CD14-positive monocyte (primary cell): Measurements from ENCODE around the gene RPS26. TPM values are rescaled to one million over a fixed set of nuclear protein-coding genes. Genes with fewer than 3 reads are reported as not detected.
A peak's percentile ranks its signal among the peaks of the same experiment; 100 is the strongest.

ENCODE experiments used
- DNase-seq, 3 donors: peaks; one replicate each; pipeline ENCODE4 v3.0.0-alpha.2; 2011 to 2022
- H2AFZ ChIP-seq: 2 replicates; pipeline ENCODE4 v1.6.0; 2012; ENCODE audit warnings: mild to moderate bottlenecking, low read depth, low read length, inconsistent platforms; ENCODE audit not compliant: insufficient read depth, poor library complexity, severe bottlenecking
- H3K27ac ChIP-seq, 2 donors: 1 replicate in 1 of 2; 2 replicates in 1 of 2; pipeline ENCODE4 v1.5.1; 2012 to 2013; ENCODE audit warnings: low read length in 2 of 2, control low read depth in 1 of 2, inconsistent platforms in 1 of 2, low read depth in 1 of 2, mild to moderate bottlenecking in 1 of 2
- H3K27me3 ChIP-seq, 2 donors: one replicate each; pipeline versions ENCODE4 v1.6.0 to v1.6.1; 2011 to 2013; ENCODE audit warnings: low read length in 2 of 2; ENCODE audit not compliant: control insufficient read depth in 2 of 2, insufficient read depth in 2 of 2
- H3K36me3 ChIP-seq, 2 donors: replicated peaks in 1 of 2; 1 replicate in 1 of 2; 2 replicates in 1 of 2; pipeline versions ENCODE4 v1.5.1 to v1.6.1; 2012 to 2013; ENCODE audit warnings: low read length in 2 of 2, control low read depth in 1 of 2, inconsistent platforms in 1 of 2, mild to moderate bottlenecking in 1 of 2; ENCODE audit not compliant: insufficient read depth in 2 of 2, control insufficient read depth in 1 of 2
- H3K4me1 ChIP-seq, 2 donors: 1 replicate in 1 of 2; 2 replicates in 1 of 2; pipeline versions ENCODE4 v1.5.1 to v1.6.1; 2012 to 2013; ENCODE audit warnings: low read length in 2 of 2, control low read depth in 1 of 2, inconsistent platforms in 1 of 2, mild to moderate bottlenecking in 1 of 2, moderate library complexity in 1 of 2; ENCODE audit not compliant: insufficient read depth in 2 of 2, control insufficient read depth in 1 of 2
- H3K4me2 ChIP-seq: replicated peaks from 2 replicates; pipeline ENCODE3; 2012; ENCODE audit warnings: low read length, moderate library complexity, mild to moderate bottlenecking; ENCODE audit not compliant: poor library complexity, severe bottlenecking; ENCODE audit errors: extremely low read depth
- H3K4me3 ChIP-seq, 3 experiments: fragments of 200-600 bp in 1 of 3; sonication (generic) in 1 of 3; replicated peaks in 1 of 3; 1 replicate in 2 of 3; 2 replicates in 1 of 3; pipeline ENCODE4 v1.5.1; 2011 to 2013; ENCODE audit warnings: low read length in 3 of 3, mild to moderate bottlenecking in 3 of 3, control low read depth in 2 of 3, low read depth in 2 of 3, inconsistent platforms in 1 of 3, moderate library complexity in 1 of 3
- H3K79me2 ChIP-seq: 2 replicates; pipeline ENCODE4 v1.6.0; 2012; ENCODE audit warnings: mild to moderate bottlenecking, control low read depth, inconsistent platforms, low read length, moderate library complexity; ENCODE audit not compliant: insufficient read depth
- H3K9ac ChIP-seq: 2 replicates; pipeline ENCODE4 v1.6.0; 2017; ENCODE audit warnings: low read length, mild to moderate bottlenecking; ENCODE audit not compliant: insufficient read depth, poor library complexity, severe bottlenecking
- H3K9me3 ChIP-seq, 2 donors: replicated peaks in 1 of 2; 1 replicate in 1 of 2; 2 replicates in 1 of 2; pipeline versions ENCODE4 v1.5.1 to v1.6.1; 2012 to 2013; ENCODE audit warnings: low read length in 2 of 2, control low read depth in 1 of 2; ENCODE audit not compliant: control insufficient read depth in 1 of 2, insufficient read depth in 1 of 2
- H4K20me1 ChIP-seq: 2 replicates; pipeline ENCODE4 v1.6.0; 2012; ENCODE audit warnings: mild to moderate bottlenecking, low read length, control low read depth, moderate library complexity; ENCODE audit not compliant: insufficient read depth
- H3K27ac Mint-ChIP-seq, 7 donors: one replicate each; pipeline ENCODE4 v1.8.0; 2020; ENCODE audit warnings: mild to moderate bottlenecking in 7 of 7, mixed read lengths in 7 of 7, moderate library complexity in 6 of 7, inconsistent platforms in 2 of 7
- H3K27me3 Mint-ChIP-seq, 3 donors: one replicate each; pipeline ENCODE4 v1.8.0; 2021 to 2022; ENCODE audit warnings: low read depth in 3 of 3, mild to moderate bottlenecking in 3 of 3, mixed read lengths in 3 of 3, moderate library complexity in 3 of 3, inconsistent platforms in 1 of 3
- H3K36me3 Mint-ChIP-seq, 2 donors: one replicate each; pipeline ENCODE4 v1.8.0; 2020; ENCODE audit warnings: mixed read lengths in 2 of 2, inconsistent platforms in 1 of 2, mild to moderate bottlenecking in 1 of 2
- H3K4me1 Mint-ChIP-seq: one replicate; pipeline ENCODE4 v1.8.0; 2020; ENCODE audit warnings: mild to moderate bottlenecking, mixed read lengths
- H3K4me3 Mint-ChIP-seq, 2 donors: one replicate each; pipeline ENCODE4 v1.8.0; 2020; ENCODE audit warnings: mild to moderate bottlenecking in 2 of 2, mixed read lengths in 2 of 2, moderate library complexity in 1 of 2
- H3K9me3 Mint-ChIP-seq, 7 donors: one replicate each; pipeline ENCODE4 v1.8.0; 2020 to 2022; ENCODE audit warnings: mixed read lengths in 7 of 7, mild to moderate bottlenecking in 6 of 7, moderate library complexity in 6 of 7, inconsistent platforms in 2 of 7
- CTCF ChIP-seq: fragments of 200-600 bp; IDR thresholded peaks from one replicate; pipeline ENCODE4 v1.8.0; 2022; ENCODE audit warnings: antibody characterized with exemption, mild to moderate bottlenecking
- WGBS: methylation state at CpG from one replicate; pipeline ENCODE4 v1.1.5; 2013; ENCODE audit warnings: missing lambda C conversion rate; ENCODE audit not compliant: insufficient coverage; 5-methylcytosine and 5-hydroxymethylcytosine counted together
- intact Hi-C, 2 donors: fragments of 100-400 bp; cut with micrococcal nuclease; formaldehyde crosslinking; loops; one replicate each; pipeline versions ENCODE4 v1.15.0 to v1.15.1; 2023
- polyA plus RNA-seq, 3 donors: library from polyadenylated mRNA; depleted of rRNA in 1 of 3; unstranded in 2 of 3; stranded (reverse) in 1 of 3; fragments of 300-500 nt in 2 of 3; fragments of >200 nt in 1 of 3; fragmentation: Illumina TruSeq in 2 of 3; gene quantifications; 1 replicate in 2 of 3; 2 replicates in 1 of 3; pipeline ENCODE4 v1.2.3, GENCODE V29; 2012 to 2021

Gene RPS26
- polyA plus RNA-seq, 3 donors = 238 to 363 (median 286) TPM

GRCh38 chr12:56079723-56080555 is 38.2 kb downstream of the RPS26 start, which contains the start of gene ERBB3:
ERBB3 (plus strand) TSS chr12:56080165; CDS start chr12:56080301, 136 bp downstream.
- WGBS = 1% methylated on average over 50 of the region's 59 CpGs
- Histone ChIP-seq H3K9me3 (no peaks in the 10 kb centered on the region), H3K4me3 (peak within 1 kb of the TSS; percentile 24 to 79 (median 47)), H3K36me3 (no peaks in the 10 kb centered on the region), H3K79me2 (no peaks in the 10 kb centered on the region), H3K27ac (no peak within 1 kb of the TSS), H3K9ac (peak within 1 kb of the TSS; percentile 9), H3K4me1 (peaks cover 20 to 21% of the 10 kb centered on the region in 2 donors), H4K20me1 (no peaks in the 10 kb centered on the region), H2AFZ (peak within 1 kb of the TSS; percentile 84), H3K27me3 (peaks cover 6 to 36% of the 10 kb centered on the region in 2 donors), H3K4me2 (peak within 1 kb of the TSS; percentile 76)
- Mint-ChIP-seq H3K9me3 (peaks cover 0 to 5% (median 0%) of the 10 kb centered on the region in 7 donors), H3K27ac (peak within 1 kb of the TSS in 3 of 7 donors; percentile 13 to 63 (median 37)), H3K27me3 (peaks cover 29 to 57% (median 44%) of the 10 kb centered on the region in 3 donors), H3K4me3 (peak within 1 kb of the TSS; percentile 84 to 93), H3K36me3 (peaks cover 3 to 5% of the 10 kb centered on the region in 2 donors), H3K4me1 (peaks cover 19% of the 10 kb centered on the region)
- TF ChIP-seq CTCF = no peak
- intact Hi-C loops = no loop called here
- peak; percentile 66 to 80 (median 80) for DNase-seq

GRCh38 chr12:56080556-56081138 is 38.9 kb downstream of the RPS26 start:
- Mint-ChIP-seq H3K36me3 (peaks cover 3 to 5% of the 10 kb centered on the region in 2 donors), H3K27me3 (peaks cover 29 to 57% (median 44%) of the 10 kb centered on the region in 3 donors), H3K9me3 (peaks cover 0 to 5% (median 0%) of the 10 kb centered on the region in 7 donors), H3K27ac (no peak overlapping the region), H3K4me3 (peak overlapping the region; percentile 84 to 93), H3K4me1 (peaks cover 19% of the 10 kb centered on the region)
- peaks cover 6 to 36% of the 10 kb centered on the region in 2 donors for H3K27me3 ChIP-seq
- H3K79me2 ChIP-seq = no peaks in the 10 kb centered on the region
- peak overlapping the region; percentile 84 for H2AFZ ChIP-seq
- intact Hi-C loops = no loop called here
- peak overlapping the region; percentile 9 for H3K9ac ChIP-seq
- no peaks in the 10 kb centered on the region for H3K36me3 ChIP-seq
- no peaks in the 10 kb centered on the region for H3K9me3 ChIP-seq
- no peak overlapping the region for H3K27ac ChIP-seq
- TF ChIP-seq CTCF = no peak
- H4K20me1 ChIP-seq = no peaks in the 10 kb centered on the region
- peak overlapping the region in 1 of 3 experiments; percentile 79 for H3K4me3 ChIP-seq
- H3K4me2 ChIP-seq = peak overlapping the region; percentile 76
- H3K4me1 ChIP-seq = peaks cover 20 to 21% of the 10 kb centered on the region in 2 donors
- no peak for DNase-seq
- 34% methylated on average over 12 of the region's 20 CpGs for WGBS
